ENCODE measurements around the gene CDKN2AIP. TPM values are rescaled to one million over a fixed set of nuclear protein-coding genes. Genes with fewer than 3 reads are reported as not detected.
"Not testable (repeated sequence)": the region's sequence is repeated elsewhere in the genome, so short reads cannot be mapped to it uniquely, and the experiment has no call there.

The CDKN2AIP gene
- total and polyA plus RNA-seq, 12 donors: 8.6 to 24.4 (median 15.2) TPM

- no peaks in the 10 kb centered on the region for H3K4me1 ChIP-seq (replicated peaks in 1 of 2)
- H3K27me3 ChIP-seq: no peaks in the 10 kb centered on the region
- H3K4me3 ChIP-seq: no peak overlapping the region
- no peaks in the 10 kb centered on the region for H3K36me3 ChIP-seq (replicated peaks in 1 of 2)
- no peaks in the 10 kb centered on the region for H3K9me3 ChIP-seq (replicated peaks in 1 of 3)
- no peak overlapping the region for H3K27ac ChIP-seq
- intact Hi-C loops (cut with DNase I): no loop called here
- 88 to 91% (median 89%) methylated on average over 7 of the region's 7 CpGs for WGBS, 4 donors
- TF ChIP-seq POLR2A (IDR thresholded peaks at IDR 0.05) (no peak), CTCF (IDR thresholded peaks at IDR 0.05) (no peak)
- no peak for DNase-seq
Measured at GRCh38 chr4:183429489-183429888, 14.9 kb upstream of the CDKN2AIP start.

- intact Hi-C loops (cut with DNase I): no loop called here
- H3K27me3 ChIP-seq: no peaks in the 10 kb centered on the region
- no peaks in the 10 kb centered on the region for H3K9me3 ChIP-seq (replicated peaks in 1 of 3)
- no peak overlapping the region for H3K27ac ChIP-seq
- H3K4me3 ChIP-seq: no peak overlapping the region
- 62 to 70% (median 65%) methylated on average over 9 to 12 of the region's 12 CpGs for WGBS, 4 donors
- DNase-seq: no peak
- TF ChIP-seq CTCF (IDR thresholded peaks at IDR 0.05) (no peak), POLR2A (IDR thresholded peaks at IDR 0.05) (no peak)
- no peaks in the 10 kb centered on the region for H3K36me3 ChIP-seq (replicated peaks in 1 of 2)
- no peaks in the 10 kb centered on the region for H3K4me1 ChIP-seq (replicated peaks in 1 of 2)
Measured at GRCh38 chr4:183430317-183430993, 14.0 kb upstream of the CDKN2AIP start.

- no peak overlapping the region for H3K4me3 ChIP-seq
- WGBS, 4 donors: 44 to 67% (median 59%) methylated on average over 3 of the region's 3 CpGs
- H3K27ac ChIP-seq: no peak overlapping the region
- intact Hi-C loops (cut with DNase I): no loop called here
- no peaks in the 10 kb centered on the region for H3K27me3 ChIP-seq
- no peak for DNase-seq
- no peak for TF ChIP-seq POLR2A (IDR thresholded peaks at IDR 0.05)
- no peak for TF ChIP-seq CTCF (IDR thresholded peaks at IDR 0.05)
- H3K4me1 ChIP-seq (replicated peaks in 1 of 2): no peaks in the 10 kb centered on the region
- no peaks in the 10 kb centered on the region for H3K9me3 ChIP-seq (replicated peaks in 1 of 3)
- no peaks in the 10 kb centered on the region for H3K36me3 ChIP-seq (replicated peaks in 1 of 2)
Measured at GRCh38 chr4:183430994-183431347, 13.5 kb upstream of the CDKN2AIP start.

- Histone ChIP-seq H3K4me1 (replicated peaks in 1 of 2) (no peaks in the 10 kb centered on the region), H3K36me3 (replicated peaks in 1 of 2) (no peaks in the 10 kb centered on the region), H3K27ac (no peak overlapping the region), H3K27me3 (no peaks in the 10 kb centered on the region), H3K4me3 (no peak overlapping the region), H3K9me3 (replicated peaks in 1 of 3) (no peaks in the 10 kb centered on the region)
- 89 to 95% (median 93%) methylated on average over 9 of the region's 9 CpGs for WGBS, 4 donors
- no peak for TF ChIP-seq POLR2A (IDR thresholded peaks at IDR 0.05)
- TF ChIP-seq CTCF (IDR thresholded peaks at IDR 0.05): no peak
- DNase-seq: no peak
- intact Hi-C loops (cut with DNase I): no loop called here
Measured at GRCh38 chr4:183431614-183432013, 12.8 kb upstream of the CDKN2AIP start.

- DNase-seq; H3K4me1 ChIP-seq (replicated peaks in 1 of 2); H3K4me3 ChIP-seq; H3K9me3 ChIP-seq (replicated peaks in 1 of 3); H3K27ac ChIP-seq; H3K27me3 ChIP-seq; H3K36me3 ChIP-seq (replicated peaks in 1 of 2); intact Hi-C loops (cut with DNase I): not testable (repeated sequence)
- 88 to 90% (median 90%) methylated on average over 2 to 27 of the region's 27 CpGs; no CpG with 5 or more reads in 1 of the 4 donors for WGBS, 4 donors
Measured at GRCh38 chr4:183433183-183433582, 11.3 kb upstream of the CDKN2AIP start.

Data from adrenal gland (tissue), 12 donors.